Ishikawa (cell line): ENCODE measurements around the gene DENND2C.

Experiments used
- EP300 ChIP-seq: IDR thresholded peaks from 2 replicates; pipeline ENCODE4 v1.6.1; 2012; ENCODE audit warnings: borderline replicate concordance
- FOXM1 ChIP-seq: IDR thresholded peaks from 2 replicates; pipeline ENCODE4 v1.6.1; 2012; ENCODE audit warnings: low read depth, borderline replicate concordance
- TEAD4 ChIP-seq: IDR thresholded peaks from 2 replicates; pipeline ENCODE4 v1.6.1; 2012
- YY1 ChIP-seq: IDR thresholded peaks from 2 replicates; pipeline ENCODE4 v1.6.1; 2012; ENCODE audit warnings: low read depth

- no peak for TF ChIP-seq TEAD4
- no peak for TF ChIP-seq YY1
- TF ChIP-seq FOXM1, result no peak
- no peak for TF ChIP-seq EP300
Measured at GRCh38 chr1:114668784-114669561, 876 bp downstream of the DENND2C start.
